HG02571 (cell line): ENCODE measurements around the gene RAB5B.
A peak's percentile ranks its signal among the peaks of the same experiment; 100 is the strongest.
"Not testable (repeated sequence)": the region's sequence is repeated elsewhere in the genome, so short reads cannot be mapped to it uniquely, and the experiment has no call there.

Experiments used
- ATAC-seq: cut with Tn5 transposase; IDR thresholded peaks from one replicate; pipeline ENCODE4 v1.9.1; 2021; ENCODE audit warnings: mild to moderate bottlenecking, moderate library complexity; ENCODE audit not compliant: unreplicated experiment

The RAB5B gene

GRCh38 chr12:55982319-55982936 is 8.6 kb downstream of the RAB5B start:
- no peak for ATAC-seq

- ATAC-seq = no peak
Measured at GRCh38 chr12:55983232-55983842, 9.5 kb downstream of the RAB5B start.

GRCh38 chr12:55984861-55985260 is 11.0 kb downstream of the RAB5B start:
- ATAC-seq = no peak

- no peak for ATAC-seq
Measured at GRCh38 chr12:55985341-55985740, 11.5 kb downstream of the RAB5B start.

- not testable (repeated sequence) for ATAC-seq
Measured at GRCh38 chr12:55985976-55986375, 12.1 kb downstream of the RAB5B start.

GRCh38 chr12:55991110-55991509 is 17.2 kb downstream of the RAB5B start:
- ATAC-seq = no peak

GRCh38 chr12:55993230-55993853 is 19.5 kb downstream of the RAB5B start:
- ATAC-seq = no peak

- ATAC-seq = no peak
Measured at GRCh38 chr12:55995366-55995765, 21.5 kb downstream of the RAB5B start.

GRCh38 chr12:55996201-55996714 is 22.4 kb downstream of the RAB5B start:
- no peak for ATAC-seq

GRCh38 chr12:55996715-55997534 is 23.0 kb downstream of the RAB5B start, which contains the start of gene SUOX:
Gene SUOX (plus strand): TSS chr12:55997276. CDS start chr12:56002222, 4,946 bp downstream.
- ATAC-seq = peak; percentile 99

- no peak for ATAC-seq
Measured at GRCh38 chr12:55997535-55997859, 23.6 kb downstream of the RAB5B start.

GRCh38 chr12:55999522-55999921 is 25.6 kb downstream of the RAB5B start:
- not testable (repeated sequence) for ATAC-seq

- ATAC-seq = not testable (repeated sequence)
Measured at GRCh38 chr12:55999999-56000540, 26.2 kb downstream of the RAB5B start.

- ATAC-seq = no peak
Measured at GRCh38 chr12:56001487-56002100, 27.7 kb downstream of the RAB5B start.

GRCh38 chr12:56003376-56003775 is 29.5 kb downstream of the RAB5B start:
- ATAC-seq = not testable (repeated sequence)

- no peak for ATAC-seq
Measured at GRCh38 chr12:56004211-56004610, 30.3 kb downstream of the RAB5B start.

GRCh38 chr12:56007564-56008559 is 34.0 kb downstream of the RAB5B start:
- ATAC-seq = peak; percentile 48

GRCh38 chr12:56010111-56010570 is 36.3 kb downstream of the RAB5B start:
- no peak for ATAC-seq

GRCh38 chr12:56011509-56012090 is 37.7 kb downstream of the RAB5B start:
- no peak for ATAC-seq
